Measurements from ENCODE around the gene LY6G5C. TPM values are rescaled to one million over a fixed set of nuclear protein-coding genes. Genes with fewer than 3 reads are reported as not detected.

The LY6G5C gene
- total and polyA plus RNA-seq, 9 of the 15 experiments (the other 6 are each of a cell fraction or from before 2014, with no cell fraction given) = 0.10 to 0.67 (median 0.46) TPM; not detected in 4

DNA sequence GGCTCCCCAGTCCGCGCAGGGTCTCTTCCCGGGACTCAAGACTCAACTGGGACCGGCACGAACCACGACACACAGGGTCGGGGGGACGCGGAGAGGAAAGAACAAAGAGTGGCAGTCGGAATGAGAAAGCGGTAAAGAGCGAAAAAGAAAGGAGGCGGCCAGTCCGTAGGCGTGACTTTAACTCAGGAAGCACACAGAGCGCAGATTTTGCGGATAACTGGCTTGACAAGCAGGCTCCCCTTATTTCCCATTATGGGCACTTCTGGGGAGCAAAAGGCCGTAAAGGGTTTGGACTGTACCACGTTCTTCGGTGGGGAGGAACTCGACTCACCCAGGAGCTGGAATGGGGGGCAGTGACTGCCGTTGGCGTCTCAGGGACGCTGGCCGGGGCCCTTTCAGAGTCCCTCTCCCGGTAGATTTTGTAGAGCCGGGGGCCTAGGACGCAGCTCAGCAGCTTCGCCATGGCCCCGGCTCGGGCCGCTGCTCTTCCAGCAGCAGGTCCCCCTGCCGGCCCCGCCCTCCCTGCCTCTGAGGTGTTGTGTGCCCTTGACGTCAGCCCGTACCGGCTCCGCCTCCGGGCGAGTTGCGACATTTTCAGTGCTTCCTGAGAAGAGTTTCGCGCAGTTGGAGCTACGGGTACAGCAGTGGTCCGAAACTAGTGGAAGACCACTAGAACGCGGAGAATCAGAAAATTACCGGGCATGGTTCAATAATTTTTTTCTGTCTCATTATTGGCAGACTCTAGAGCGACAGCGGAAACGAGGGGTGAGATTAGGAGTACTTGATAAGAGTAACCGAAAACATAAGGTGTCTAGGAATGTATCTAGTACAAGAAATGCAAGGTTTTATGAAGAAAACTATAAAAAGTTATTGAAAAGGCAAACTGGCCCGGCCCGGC is 22.2 kb upstream of the LY6G5C start, which contains the start of gene ABHD16A (continued):
- TF ChIP-seq, protein P1, sequence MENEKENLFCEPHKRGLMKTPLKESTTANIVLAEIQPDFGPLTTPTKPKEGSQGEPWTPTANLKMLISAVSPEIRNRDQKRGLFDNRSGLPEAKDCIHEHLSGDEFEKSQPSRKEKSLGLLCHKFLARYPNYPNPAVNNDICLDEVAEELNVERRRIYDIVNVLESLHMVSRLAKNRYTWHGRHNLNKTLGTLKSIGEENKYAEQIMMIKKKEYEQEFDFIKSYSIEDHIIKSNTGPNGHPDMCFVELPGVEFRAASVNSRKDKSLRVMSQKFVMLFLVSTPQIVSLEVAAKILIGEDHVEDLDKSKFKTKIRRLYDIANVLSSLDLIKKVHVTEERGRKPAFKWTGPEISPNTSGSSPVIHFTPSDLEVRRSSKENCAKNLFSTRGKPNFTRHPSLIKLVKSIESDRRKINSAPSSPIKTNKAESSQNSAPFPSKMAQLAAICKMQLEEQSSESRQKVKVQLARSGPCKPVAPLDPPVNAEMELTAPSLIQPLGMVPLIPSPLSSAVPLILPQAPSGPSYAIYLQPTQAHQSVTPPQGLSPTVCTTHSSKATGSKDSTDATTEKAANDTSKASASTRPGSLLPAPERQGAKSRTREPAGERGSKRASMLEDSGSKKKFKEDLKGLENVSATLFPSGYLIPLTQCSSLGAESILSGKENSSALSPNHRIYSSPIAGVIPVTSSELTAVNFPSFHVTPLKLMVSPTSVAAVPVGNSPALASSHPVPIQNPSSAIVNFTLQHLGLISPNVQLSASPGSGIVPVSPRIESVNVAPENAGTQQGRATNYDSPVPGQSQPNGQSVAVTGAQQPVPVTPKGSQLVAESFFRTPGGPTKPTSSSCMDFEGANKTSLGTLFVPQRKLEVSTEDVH (IDR thresholded peaks at IDR 0.05; ENCODE audit: low read depth, partially characterized antibody) = peak; percentile 33
- TF ChIP-seq, protein P2, sequence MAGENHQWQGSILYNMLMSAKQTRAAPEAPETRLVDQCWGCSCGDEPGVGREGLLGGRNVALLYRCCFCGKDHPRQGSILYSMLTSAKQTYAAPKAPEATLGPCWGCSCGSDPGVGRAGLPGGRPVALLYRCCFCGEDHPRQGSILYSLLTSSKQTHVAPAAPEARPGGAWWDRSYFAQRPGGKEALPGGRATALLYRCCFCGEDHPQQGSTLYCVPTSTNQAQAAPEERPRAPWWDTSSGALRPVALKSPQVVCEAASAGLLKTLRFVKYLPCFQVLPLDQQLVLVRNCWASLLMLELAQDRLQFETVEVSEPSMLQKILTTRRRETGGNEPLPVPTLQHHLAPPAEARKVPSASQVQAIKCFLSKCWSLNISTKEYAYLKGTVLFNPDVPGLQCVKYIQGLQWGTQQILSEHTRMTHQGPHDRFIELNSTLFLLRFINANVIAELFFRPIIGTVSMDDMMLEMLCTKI (IDR thresholded peaks at IDR 0.05; ENCODE audit: partially characterized antibody) = no peak
- TF ChIP-seq, protein P3, sequence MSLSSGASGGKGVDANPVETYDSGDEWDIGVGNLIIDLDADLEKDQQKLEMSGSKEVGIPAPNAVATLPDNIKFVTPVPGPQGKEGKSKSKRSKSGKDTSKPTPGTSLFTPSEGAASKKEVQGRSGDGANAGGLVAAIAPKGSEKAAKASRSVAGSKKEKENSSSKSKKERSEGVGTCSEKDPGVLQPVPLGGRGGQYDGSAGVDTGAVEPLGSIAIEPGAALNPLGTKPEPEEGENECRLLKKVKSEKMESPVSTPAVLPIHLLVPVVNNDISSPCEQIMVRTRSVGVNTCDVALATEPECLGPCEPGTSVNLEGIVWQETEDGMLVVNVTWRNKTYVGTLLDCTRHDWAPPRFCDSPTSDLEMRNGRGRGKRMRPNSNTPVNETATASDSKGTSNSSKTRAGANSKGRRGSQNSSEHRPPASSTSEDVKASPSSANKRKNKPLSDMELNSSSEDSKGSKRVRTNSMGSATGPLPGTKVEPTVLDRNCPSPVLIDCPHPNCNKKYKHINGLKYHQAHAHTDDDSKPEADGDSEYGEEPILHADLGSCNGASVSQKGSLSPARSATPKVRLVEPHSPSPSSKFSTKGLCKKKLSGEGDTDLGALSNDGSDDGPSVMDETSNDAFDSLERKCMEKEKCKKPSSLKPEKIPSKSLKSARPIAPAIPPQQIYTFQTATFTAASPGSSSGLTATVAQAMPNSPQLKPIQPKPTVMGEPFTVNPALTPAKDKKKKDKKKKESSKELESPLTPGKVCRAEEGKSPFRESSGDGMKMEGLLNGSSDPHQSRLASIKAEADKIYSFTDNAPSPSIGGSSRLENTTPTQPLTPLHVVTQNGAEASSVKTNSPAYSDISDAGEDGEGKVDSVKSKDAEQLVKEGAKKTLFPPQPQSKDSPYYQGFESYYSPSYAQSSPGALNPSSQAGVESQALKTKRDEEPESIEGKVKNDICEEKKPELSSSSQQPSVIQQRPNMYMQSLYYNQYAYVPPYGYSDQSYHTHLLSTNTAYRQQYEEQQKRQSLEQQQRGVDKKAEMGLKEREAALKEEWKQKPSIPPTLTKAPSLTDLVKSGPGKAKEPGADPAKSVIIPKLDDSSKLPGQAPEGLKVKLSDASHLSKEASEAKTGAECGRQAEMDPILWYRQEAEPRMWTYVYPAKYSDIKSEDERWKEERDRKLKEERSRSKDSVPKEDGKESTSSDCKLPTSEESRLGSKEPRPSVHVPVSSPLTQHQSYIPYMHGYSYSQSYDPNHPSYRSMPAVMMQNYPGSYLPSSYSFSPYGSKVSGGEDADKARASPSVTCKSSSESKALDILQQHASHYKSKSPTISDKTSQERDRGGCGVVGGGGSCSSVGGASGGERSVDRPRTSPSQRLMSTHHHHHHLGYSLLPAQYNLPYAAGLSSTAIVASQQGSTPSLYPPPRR (CRISPR knock-in tag; IDR thresholded peaks at IDR 0.05; ENCODE audit: borderline replicate concordance) = peak; percentile 82
- TF ChIP-seq EHMT2 (IDR thresholded peaks at IDR 0.05) (peak; percentile 58; the same call in 1 of the 2 replicates), FIP1L1 (IDR thresholded peaks at IDR 0.05; ENCODE audit: low read depth, low read length, poor library complexity, severe bottlenecking) (peak; percentile 63), RBM14 (IDR thresholded peaks at IDR 0.05; ENCODE audit: borderline replicate concordance, insufficient read depth, low read depth, low read length) (no peak), DIDO1 (tag; IDR thresholded peaks at IDR 0.05; ENCODE audit: low read depth) (peak; percentile 53; the same call in 1 of the 2 replicates), ZZZ3 (IDR thresholded peaks at IDR 0.05) (no peak)
- TF ChIP-seq, protein P4, sequence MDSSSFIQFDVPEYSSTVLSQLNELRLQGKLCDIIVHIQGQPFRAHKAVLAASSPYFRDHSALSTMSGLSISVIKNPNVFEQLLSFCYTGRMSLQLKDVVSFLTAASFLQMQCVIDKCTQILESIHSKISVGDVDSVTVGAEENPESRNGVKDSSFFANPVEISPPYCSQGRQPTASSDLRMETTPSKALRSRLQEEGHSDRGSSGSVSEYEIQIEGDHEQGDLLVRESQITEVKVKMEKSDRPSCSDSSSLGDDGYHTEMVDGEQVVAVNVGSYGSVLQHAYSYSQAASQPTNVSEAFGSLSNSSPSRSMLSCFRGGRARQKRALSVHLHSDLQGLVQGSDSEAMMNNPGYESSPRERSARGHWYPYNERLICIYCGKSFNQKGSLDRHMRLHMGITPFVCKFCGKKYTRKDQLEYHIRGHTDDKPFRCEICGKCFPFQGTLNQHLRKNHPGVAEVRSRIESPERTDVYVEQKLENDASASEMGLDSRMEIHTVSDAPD (CRISPR knock-in tag; IDR thresholded peaks at IDR 0.05) = no peak
- TF ChIP-seq, protein P5, sequence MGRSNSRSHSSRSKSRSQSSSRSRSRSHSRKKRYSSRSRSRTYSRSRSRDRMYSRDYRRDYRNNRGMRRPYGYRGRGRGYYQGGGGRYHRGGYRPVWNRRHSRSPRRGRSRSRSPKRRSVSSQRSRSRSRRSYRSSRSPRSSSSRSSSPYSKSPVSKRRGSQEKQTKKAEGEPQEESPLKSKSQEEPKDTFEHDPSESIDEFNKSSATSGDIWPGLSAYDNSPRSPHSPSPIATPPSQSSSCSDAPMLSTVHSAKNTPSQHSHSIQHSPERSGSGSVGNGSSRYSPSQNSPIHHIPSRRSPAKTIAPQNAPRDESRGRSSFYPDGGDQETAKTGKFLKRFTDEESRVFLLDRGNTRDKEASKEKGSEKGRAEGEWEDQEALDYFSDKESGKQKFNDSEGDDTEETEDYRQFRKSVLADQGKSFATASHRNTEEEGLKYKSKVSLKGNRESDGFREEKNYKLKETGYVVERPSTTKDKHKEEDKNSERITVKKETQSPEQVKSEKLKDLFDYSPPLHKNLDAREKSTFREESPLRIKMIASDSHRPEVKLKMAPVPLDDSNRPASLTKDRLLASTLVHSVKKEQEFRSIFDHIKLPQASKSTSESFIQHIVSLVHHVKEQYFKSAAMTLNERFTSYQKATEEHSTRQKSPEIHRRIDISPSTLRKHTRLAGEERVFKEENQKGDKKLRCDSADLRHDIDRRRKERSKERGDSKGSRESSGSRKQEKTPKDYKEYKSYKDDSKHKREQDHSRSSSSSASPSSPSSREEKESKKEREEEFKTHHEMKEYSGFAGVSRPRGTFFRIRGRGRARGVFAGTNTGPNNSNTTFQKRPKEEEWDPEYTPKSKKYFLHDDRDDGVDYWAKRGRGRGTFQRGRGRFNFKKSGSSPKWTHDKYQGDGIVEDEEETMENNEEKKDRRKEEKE (IDR thresholded peaks at IDR 0.05; ENCODE audit: borderline replicate concordance in 1 of 2, control insufficient read depth in 1 of 2, low read depth in 2 of 2, low read length in 1 of 2) = peak in 1 of 2 experiments; percentile 92; a peak in 2 of 4 replicates
